ENCODE measurements around the gene CHRNA7. TPM values are rescaled to one million over a fixed set of nuclear protein-coding genes. Genes with fewer than 3 reads are reported as not detected.
"Not testable (repeated sequence)": the region's sequence is repeated elsewhere in the genome, so short reads cannot be mapped to it uniquely, and the experiment has no call there.

The CHRNA7 gene
- total RNA-seq, 1 donor = 2.0 TPM

DNA sequence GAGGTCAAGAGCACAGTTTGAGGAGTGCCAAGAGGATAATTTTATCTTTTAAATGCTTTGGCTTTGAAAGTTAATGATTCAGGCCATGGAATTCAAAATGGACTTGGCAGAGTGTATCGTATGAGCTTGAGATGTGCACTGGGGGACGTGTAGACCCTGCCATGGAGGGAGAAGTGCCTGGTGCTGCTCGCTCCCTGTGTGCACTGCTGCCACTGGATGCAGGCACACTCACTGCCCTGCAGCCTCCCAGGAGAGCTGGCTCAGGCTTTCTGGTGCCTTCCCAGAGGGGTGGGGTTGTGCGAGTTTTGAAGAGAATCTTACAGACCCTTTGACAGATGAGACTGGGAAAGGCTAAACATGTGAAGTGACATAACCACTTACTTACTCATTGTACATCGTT lies 135.5 kb downstream of the CHRNA7 start:
- H3K4me1 ChIP-seq (ENCODE audit: insufficient read depth, low read length); H3K27me3 ChIP-seq (ENCODE audit: insufficient read depth, low read length); H3K4me3 ChIP-seq (ENCODE audit: low read length); H3K9me3 ChIP-seq (ENCODE audit: low read depth, low read length): not testable (repeated sequence)

DNA sequence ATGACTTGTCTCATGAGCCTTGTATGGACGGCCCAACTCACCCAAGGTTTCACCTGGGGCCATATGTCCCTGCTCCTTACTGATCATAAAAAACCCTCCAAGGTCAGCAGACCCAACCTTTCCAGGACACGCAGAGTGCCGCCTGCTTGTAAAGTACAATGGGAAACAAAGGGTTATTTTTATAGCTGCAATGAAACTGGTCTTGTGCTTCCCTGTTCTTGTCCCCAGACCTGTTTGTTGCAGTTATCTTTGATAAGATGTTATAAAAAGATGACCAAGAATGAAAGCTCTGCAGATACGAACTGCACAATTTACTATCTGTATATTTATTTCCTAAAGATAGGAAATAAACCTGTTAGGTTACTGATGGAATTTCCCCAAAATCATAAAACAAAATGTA lies 136.0 kb downstream of the CHRNA7 start:
- not testable (repeated sequence) for H3K27me3 ChIP-seq (ENCODE audit: insufficient read depth, low read length); H3K4me3 ChIP-seq (ENCODE audit: low read length); H3K9me3 ChIP-seq (ENCODE audit: low read depth, low read length); H3K4me1 ChIP-seq (ENCODE audit: insufficient read depth, low read length)

DNA sequence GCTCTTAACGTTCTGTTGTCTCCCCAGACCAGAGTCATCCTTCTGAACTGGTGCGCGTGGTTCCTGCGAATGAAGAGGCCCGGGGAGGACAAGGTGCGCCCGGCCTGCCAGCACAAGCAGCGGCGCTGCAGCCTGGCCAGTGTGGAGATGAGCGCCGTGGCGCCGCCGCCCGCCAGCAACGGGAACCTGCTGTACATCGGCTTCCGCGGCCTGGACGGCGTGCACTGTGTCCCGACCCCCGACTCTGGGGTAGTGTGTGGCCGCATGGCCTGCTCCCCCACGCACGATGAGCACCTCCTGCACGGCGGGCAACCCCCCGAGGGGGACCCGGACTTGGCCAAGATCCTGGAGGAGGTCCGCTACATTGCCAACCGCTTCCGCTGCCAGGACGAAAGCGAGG lies 137.6 kb downstream of the CHRNA7 start:
- H3K27me3 ChIP-seq (ENCODE audit: insufficient read depth, low read length); H3K4me1 ChIP-seq (ENCODE audit: insufficient read depth, low read length); H3K4me3 ChIP-seq (ENCODE audit: low read length); H3K9me3 ChIP-seq (ENCODE audit: low read depth, low read length): not testable (repeated sequence)

DNA sequence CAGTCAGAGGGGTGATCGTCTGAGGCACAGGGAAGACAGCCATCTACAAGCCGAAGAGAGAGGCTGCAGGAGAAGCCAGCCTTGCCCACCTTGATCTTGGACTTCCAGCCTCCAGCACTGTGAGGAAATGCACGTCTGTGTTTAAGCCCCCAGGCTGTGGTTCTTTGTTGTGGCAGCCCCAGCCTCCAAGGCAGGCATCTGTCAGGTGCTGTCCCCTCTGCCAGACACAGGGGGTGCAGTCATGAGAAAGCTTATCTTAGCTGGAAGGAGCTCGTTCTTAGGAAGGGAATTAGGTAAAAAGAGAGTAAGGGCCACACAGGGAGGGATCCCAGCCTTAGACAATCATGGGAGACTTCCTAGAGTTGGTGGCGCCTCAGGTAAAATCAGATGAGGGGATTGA lies 150.3 kb downstream of the CHRNA7 start:
- not testable (repeated sequence) for H3K9me3 ChIP-seq (ENCODE audit: low read depth, low read length); H3K27me3 ChIP-seq (ENCODE audit: insufficient read depth, low read length); H3K4me1 ChIP-seq (ENCODE audit: insufficient read depth, low read length); H3K4me3 ChIP-seq (ENCODE audit: low read length)

DNA sequence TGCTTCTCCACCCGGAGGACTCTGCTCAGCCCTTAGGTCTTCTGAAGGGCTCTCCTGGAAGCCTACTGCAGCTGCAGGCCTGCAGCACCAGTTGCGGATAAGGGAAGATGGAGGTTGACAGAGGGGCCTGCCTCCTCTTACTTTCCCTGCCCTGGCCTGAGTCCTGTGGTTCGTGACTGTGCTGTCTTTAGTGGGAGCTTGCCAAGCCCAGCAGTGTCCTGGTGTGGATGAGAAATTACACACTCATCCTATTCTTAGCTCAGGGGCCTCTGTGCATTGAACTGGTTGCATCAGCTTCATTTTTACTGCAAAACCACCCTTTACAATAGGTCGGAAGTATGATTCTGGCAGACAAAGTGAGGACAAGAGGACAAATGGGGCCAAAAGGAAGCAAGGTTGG lies 163.5 kb downstream of the CHRNA7 start:
- not testable (repeated sequence) for H3K4me3 ChIP-seq (ENCODE audit: low read length); H3K27me3 ChIP-seq (ENCODE audit: insufficient read depth, low read length); H3K4me1 ChIP-seq (ENCODE audit: insufficient read depth, low read length); H3K9me3 ChIP-seq (ENCODE audit: low read depth, low read length)

DNA sequence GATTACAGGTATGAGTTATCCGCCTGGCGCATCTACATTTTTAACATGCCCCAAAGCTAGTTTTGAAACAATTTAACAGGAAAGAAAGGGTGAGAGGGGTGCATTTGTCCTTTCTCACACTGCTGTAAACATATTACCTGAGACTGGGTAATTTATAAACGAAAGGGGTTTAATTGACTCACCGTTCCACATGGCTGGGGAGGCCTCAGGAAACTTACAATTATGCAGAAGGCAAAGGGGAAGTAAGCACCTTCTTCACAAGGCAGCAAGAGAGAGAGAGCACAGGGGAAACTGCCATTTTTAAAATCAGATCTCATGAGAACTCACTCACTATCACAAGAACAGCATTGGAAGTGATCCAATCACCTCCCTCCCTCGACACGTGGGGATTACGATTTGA lies 165.9 kb downstream of the CHRNA7 start:
- H3K4me1 ChIP-seq (ENCODE audit: insufficient read depth, low read length); H3K27me3 ChIP-seq (ENCODE audit: insufficient read depth, low read length); H3K4me3 ChIP-seq (ENCODE audit: low read length); H3K9me3 ChIP-seq (ENCODE audit: low read depth, low read length): not testable (repeated sequence)

DNA sequence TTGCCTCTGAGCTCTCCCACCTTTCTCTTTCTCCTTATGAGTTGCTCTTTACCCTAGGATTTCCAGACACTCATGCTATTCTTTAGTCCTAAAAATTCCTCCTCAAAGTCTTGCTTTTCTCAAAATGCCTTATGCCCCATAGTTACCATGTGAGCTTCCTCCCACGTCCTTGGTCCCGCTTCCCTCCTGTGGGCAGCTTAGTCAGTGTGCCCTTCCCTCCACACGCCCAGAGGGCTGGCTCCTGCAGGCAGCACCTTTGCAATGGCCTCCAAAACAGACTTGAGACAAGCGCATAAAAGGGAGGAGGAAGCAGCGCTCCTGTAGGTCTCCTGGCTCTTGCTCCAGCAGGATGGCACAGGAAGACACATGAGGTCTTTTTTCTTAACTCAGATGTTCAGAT lies 168.6 kb downstream of the CHRNA7 start:
- H3K4me3 ChIP-seq (ENCODE audit: low read length); H3K9me3 ChIP-seq (ENCODE audit: low read depth, low read length): not testable (repeated sequence)

DNA sequence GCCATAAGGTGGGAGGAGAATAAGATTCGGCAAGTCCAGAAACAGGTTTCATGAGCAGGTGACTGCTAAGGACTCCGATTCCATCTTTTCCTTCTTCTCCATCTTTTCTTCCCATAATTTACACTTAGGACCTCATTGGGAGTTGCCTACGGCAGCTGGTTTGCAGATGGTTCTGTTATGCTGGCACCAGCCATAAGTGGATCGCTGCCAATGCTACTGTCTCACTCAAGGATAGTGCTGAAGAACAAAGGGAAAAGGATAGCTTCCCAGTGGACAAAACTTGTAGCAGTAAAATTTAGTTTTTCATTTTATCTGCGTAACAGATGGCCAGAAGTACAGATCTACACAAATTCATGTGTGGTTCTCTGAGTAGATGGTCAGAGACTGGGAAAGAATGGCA lies 178.8 kb downstream of the CHRNA7 start:
- H3K27me3 ChIP-seq (ENCODE audit: insufficient read depth, low read length); H3K4me1 ChIP-seq (ENCODE audit: insufficient read depth, low read length); H3K9me3 ChIP-seq (ENCODE audit: low read depth, low read length); H3K4me3 ChIP-seq (ENCODE audit: low read length): not testable (repeated sequence)

More for the DNA sequence above, 168.6 kb downstream of the CHRNA7 start:
- H3K4me1 ChIP-seq (ENCODE audit: insufficient read depth, low read length); H3K27me3 ChIP-seq (ENCODE audit: insufficient read depth, low read length): not testable (repeated sequence)

DNA sequence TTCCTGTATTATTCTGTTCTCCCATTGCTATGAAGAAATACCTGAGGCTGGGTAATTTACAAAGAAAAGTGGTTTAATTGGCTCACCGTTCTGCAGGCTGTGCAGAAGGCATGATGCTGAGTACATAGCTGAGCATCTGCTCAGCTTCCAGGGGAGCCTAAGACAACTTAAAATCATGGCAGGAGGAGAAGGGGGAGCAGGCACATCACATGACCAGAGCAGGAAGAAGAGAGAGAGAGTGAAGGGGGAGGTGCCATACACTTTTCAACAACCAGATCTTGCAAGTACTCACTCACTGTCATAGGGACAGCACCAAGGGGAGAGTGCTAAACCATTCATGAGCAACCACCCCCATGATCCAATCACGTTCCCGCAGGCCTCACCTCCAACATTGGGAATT lies 188.4 kb downstream of the CHRNA7 start:
- Histone ChIP-seq H3K9me3 (ENCODE audit: low read depth, low read length) (no peaks in the 10 kb centered on the region), H3K4me1 (ENCODE audit: insufficient read depth, low read length) (no peaks in the 10 kb centered on the region), H3K4me3 (ENCODE audit: low read length) (no peak overlapping the region), H3K27me3 (ENCODE audit: insufficient read depth, low read length) (no peaks in the 10 kb centered on the region)

Other genes starting within 250 kb of the CHRNA7 start
- gene OTUD7A, start 159.8 kb upstream of the CHRNA7 start, total RNA-seq = 0.84 TPM